Upper lobe of left lung (tissue), 6 donors: ENCODE measurements around the gene SLC5A5. TPM values are rescaled to one million over a fixed set of nuclear protein-coding genes. Genes with fewer than 3 reads are reported as not detected.

Source experiments
- ATAC-seq, 2 donors: fragments of 200-7000 bp; cut with Tn5 transposase; one replicate each; pipeline ENCODE4 v1.9.1; 2022; ENCODE audit warnings: mild to moderate bottlenecking in 2 of 2, moderate library complexity in 2 of 2; ENCODE audit not compliant: low FRiP score in 2 of 2
- DNase-seq, 2 donors: peaks; one replicate each; pipeline ENCODE4 v3.0.0-alpha.2; 2019 to 2020
- H3K27ac ChIP-seq, 4 donors: fragments of 200-600 bp; sonication (generic); one replicate each; pipeline ENCODE4 v1.5.1; 2016 to 2019
- H3K27me3 ChIP-seq, 4 donors: fragments of 200-600 bp; sonication (generic); one replicate each; pipeline ENCODE4 v1.5.1; 2017 to 2019
- H3K36me3 ChIP-seq, 4 donors: fragments of 200-600 bp; sonication (generic); one replicate each; pipeline ENCODE4 v1.5.1; 2016 to 2019
- H3K4me1 ChIP-seq, 4 donors: fragments of 200-600 bp; sonication (generic); one replicate each; pipeline ENCODE4 v1.5.1; 2018 to 2019
- H3K4me3 ChIP-seq, 4 donors: fragments of 200-600 bp; sonication (generic); one replicate each; pipeline ENCODE4 v1.5.1; 2017 to 2019; ENCODE audit warnings: mild to moderate bottlenecking in 2 of 4, moderate library complexity in 1 of 4
- H3K9me3 ChIP-seq, 4 donors: fragments of 200-600 bp; sonication (generic); one replicate each; pipeline ENCODE4 v1.5.1; 2018 to 2019
- CTCF ChIP-seq, 6 experiments: fragments of 450-650 bp in 4 of 6; fragments of 200-600 bp in 2 of 6; sonication (generic) in 2 of 6; IDR thresholded peaks; one replicate each; pipeline ENCODE4 v1.5.1; 2016 to 2019; ENCODE audit warnings: antibody characterized with exemption in 6 of 6
- EP300 ChIP-seq, 4 donors: sonication (generic); formaldehyde crosslinking; IDR thresholded peaks; one replicate each; pipeline ENCODE4 v1.5.1; 2017; ENCODE audit warnings: antibody characterized with exemption in 4 of 4, control low read depth in 2 of 4
- POLR2A ChIP-seq, 4 donors: fragments of 450-650 bp; IDR thresholded peaks; one replicate each; pipeline ENCODE4 v1.5.1; 2016 to 2017; ENCODE audit warnings: antibody characterized with exemption in 4 of 4, mild to moderate bottlenecking in 2 of 4
- POLR2AphosphoS5 ChIP-seq, 2 donors: sonication (generic); formaldehyde crosslinking; IDR thresholded peaks; one replicate each; pipeline ENCODE4 v1.5.1; 2017; ENCODE audit warnings: antibody characterized with exemption in 2 of 2
- WGBS, 2 donors: methylation state at CpG; one replicate each; pipeline ENCODE4 v1.1.5; 2017 to 2018; 5-methylcytosine and 5-hydroxymethylcytosine counted together
- total RNA-seq, 6 donors: library from RNA; depleted of rRNA in 4 of 6; stranded (reverse); fragments of >200 nt in 4 of 6; gene quantifications; one replicate each; pipeline versions ENCODE4 v1.1.0 to v1.2.1, GENCODE V29; 2016 to 2021
- donor health status: DM: no; HTN: no; CAD: no; lungs with moderate emphysema.
- donor health status: DM: no; HTN: yes; CAD: no; lungs with severe emphysema.

The SLC5A5 gene
- total RNA-seq, 6 donors from 2014 or later, result under 0.01 to 0.15 TPM; not detected in 4

GRCh38 chr19:17860993-17861360 lies 10.8 kb upstream of the SLC5A5 start:
- peaks cover 16 to 35% (median 25%) of the 10 kb centered on the region in 4 donors for H3K4me1 ChIP-seq
- ATAC-seq (no peak), DNase-seq (no peak)
- 46 to 49% methylated on average over 7 of the region's 7 CpGs for WGBS, 2 donors
- H3K27me3 ChIP-seq, result no peaks in the 10 kb centered on the region
- peaks cover 20 to 48% (median 38%) of the 10 kb centered on the region in 4 donors for H3K36me3 ChIP-seq
- peak overlapping the region in 2 of 4 donors; percentile 89 to 92 for H3K27ac ChIP-seq
- H3K4me3 ChIP-seq, result peak overlapping the region; percentile 87 to 100 (median 94)
- TF ChIP-seq POLR2AphosphoS5 (IDR thresholded peaks at IDR 0.05) (no peak), POLR2A (IDR thresholded peaks at IDR 0.05) (no peak), CTCF (IDR thresholded peaks at IDR 0.05) (no peak), EP300 (IDR thresholded peaks at IDR 0.05) (no peak)
- H3K9me3 ChIP-seq, result no peaks in the 10 kb centered on the region

GRCh38 chr19:17861542-17862402 lies 10.0 kb upstream of the SLC5A5 start:
- WGBS, 2 donors, result 84 to 85% methylated on average over 7 to 23 of the region's 23 CpGs
- no peak overlapping the region for H3K27ac ChIP-seq
- H3K27me3 ChIP-seq, result no peaks in the 10 kb centered on the region
- DNase-seq (no peak), ATAC-seq (no peak)
- H3K9me3 ChIP-seq, result no peaks in the 10 kb centered on the region
- peak overlapping the region in 2 of 4 donors; percentile 88 to 100 for H3K4me3 ChIP-seq
- TF ChIP-seq POLR2AphosphoS5 (IDR thresholded peaks at IDR 0.05), result no peak
- no peak for TF ChIP-seq POLR2A (IDR thresholded peaks at IDR 0.05)
- no peak for TF ChIP-seq EP300 (IDR thresholded peaks at IDR 0.05)
- no peak for TF ChIP-seq CTCF (IDR thresholded peaks at IDR 0.05)
- peaks cover 16 to 35% (median 26%) of the 10 kb centered on the region in 4 donors for H3K4me1 ChIP-seq
- peaks cover 20 to 48% (median 38%) of the 10 kb centered on the region in 4 donors for H3K36me3 ChIP-seq

GRCh38 chr19:17862711-17863519 lies 8.8 kb upstream of the SLC5A5 start:
- no peak for ATAC-seq
- TF ChIP-seq EP300 (IDR thresholded peaks at IDR 0.05), result no peak
- no peak for TF ChIP-seq POLR2A (IDR thresholded peaks at IDR 0.05)
- TF ChIP-seq POLR2AphosphoS5 (IDR thresholded peaks at IDR 0.05), result no peak
- TF ChIP-seq CTCF (IDR thresholded peaks at IDR 0.05), result no peak
- H3K27me3 ChIP-seq, result no peaks in the 10 kb centered on the region
- H3K4me1 ChIP-seq, result peaks cover 16 to 35% (median 26%) of the 10 kb centered on the region in 4 donors
- peaks cover 20 to 48% (median 38%) of the 10 kb centered on the region in 4 donors for H3K36me3 ChIP-seq
- H3K27ac ChIP-seq, result peak overlapping the region in 1 of 4 donors; percentile 49
- DNase-seq, result peak in 1 of 2 donors; percentile 80
- 84 to 88% methylated on average over 11 to 18 of the region's 31 CpGs for WGBS, 2 donors
- no peak overlapping the region for H3K4me3 ChIP-seq
- no peaks in the 10 kb centered on the region for H3K9me3 ChIP-seq

- no peak for DNase-seq
- peak overlapping the region in 1 of 4 donors; percentile 49 for H3K27ac ChIP-seq
- H3K4me1 ChIP-seq, result peaks cover 16 to 35% (median 26%) of the 10 kb centered on the region in 4 donors
- H3K4me3 ChIP-seq, result no peak overlapping the region
- H3K9me3 ChIP-seq, result no peaks in the 10 kb centered on the region
- no peaks in the 10 kb centered on the region for H3K27me3 ChIP-seq
- H3K36me3 ChIP-seq, result peaks cover 20 to 48% (median 38%) of the 10 kb centered on the region in 4 donors
- 81 to 88% methylated on average over 4 to 8 of the region's 8 CpGs for WGBS, 2 donors
- TF ChIP-seq EP300 (IDR thresholded peaks at IDR 0.05) (no peak), POLR2AphosphoS5 (IDR thresholded peaks at IDR 0.05) (no peak), CTCF (IDR thresholded peaks at IDR 0.05) (no peak), POLR2A (IDR thresholded peaks at IDR 0.05) (no peak)
- ATAC-seq, result no peak
Measured at GRCh38 chr19:17863520-17864182, 8.1 kb upstream of the SLC5A5 start.
